ENCODE results near the gene UBQLN4. TPM values are rescaled to one million over a fixed set of nuclear protein-coding genes. Genes with fewer than 3 reads are reported as not detected.
"Not testable (repeated sequence)": the region's sequence is repeated elsewhere in the genome, so short reads cannot be mapped to it uniquely, and the experiment has no call there.

UBQLN4 gene
- total and polyA plus RNA-seq, 2 of the 4 experiments (the other 2 are of a cell fraction): 8.8 to 21.6 TPM

GRCh38 chr1:156034991-156035390 is 18.6 kb downstream of the UBQLN4 start:
- dilution Hi-C loops (cut with HindIII; ENCODE audit: low sequenced_read_pairs, unreplicated experiment); intact Hi-C loops (cut with micrococcal nuclease); H3K4me2 ChIP-seq (ENCODE audit: low read depth, low read length); H3K9ac ChIP-seq (ENCODE audit: low read depth, low read length); H3K18ac ChIP-seq (ENCODE audit: low read depth, low read length); H2AFZ ChIP-seq (replicated peaks; ENCODE audit: low read length, poor library complexity); BruUV-seq (replicated peaks); H2AK5ac ChIP-seq (ENCODE audit: low read depth, low read length); H3K23ac ChIP-seq (ENCODE audit: low read depth, low read length); H4K20me1 ChIP-seq (ENCODE audit: insufficient read depth, low read length); DNase-seq; H3K27ac ChIP-seq (ENCODE audit: insufficient read depth, low read length); H2AK9ac ChIP-seq (replicated peaks; ENCODE audit: low read depth, low read length, poor library complexity); H3K9me1 ChIP-seq (ENCODE audit: insufficient read depth, low read length); H3K79me1 ChIP-seq (ENCODE audit: low read depth in 1 of 2, low read length in 2 of 2); H3K14ac ChIP-seq (replicated peaks; ENCODE audit: low read depth, low read length); in situ Hi-C loops (cut with MboI; ENCODE audit: low sequenced_read_pairs); CTCF ChIA-PET; H2BK20ac ChIP-seq (ENCODE audit: low read depth, low read length); H4K91ac ChIP-seq (ENCODE audit: insufficient read depth, low read depth, low read length); H3K4ac ChIP-seq (ENCODE audit: low read depth, low read length); H3K27me3 ChIP-seq (ENCODE audit: control insufficient read depth, insufficient read depth, low read length); H4K8ac ChIP-seq (ENCODE audit: low read depth in 2 of 2, low read length in 2 of 2); H2BK5ac ChIP-seq (ENCODE audit: low read depth, low read length, poor library complexity, severe bottlenecking); H3K4me3 ChIP-seq (ENCODE audit: insufficient read depth, low read depth, low read length); H3K9me3 ChIP-seq (ENCODE audit: control insufficient read depth, insufficient read depth, low read length); H3K56ac ChIP-seq (ENCODE audit: extremely low read depth, insufficient read depth, low read length); ATAC-seq (ENCODE audit: low read depth); H2BK15ac ChIP-seq (ENCODE audit: low read depth, low read length); H3K4me1 ChIP-seq (ENCODE audit: control insufficient read depth, insufficient read depth, low read length); H4K5ac ChIP-seq (ENCODE audit: low read depth, low read length); H2BK120ac ChIP-seq (ENCODE audit: low read depth, low read length): not testable (repeated sequence)
- POLR2A ChIA-PET (ENCODE audit: unreplicated experiment): interaction anchor here (0.6 kb wide), 1 partner anchor 14 kb away, joined by 6 read pairs; the partner anchor contains the start of gene SSR2
- H3K36me3 ChIP-seq (ENCODE audit: control insufficient read depth, insufficient read depth, low read length): peaks cover 18% of the 10 kb centered on the region
- no CpG with 5 or more reads among the region's 4 CpGs for WGBS, 2 experiments (ENCODE audit: extremely low coverage in 2 of 2, insufficient read length in 1 of 2)
